LNCaP clone FGC (cell line): ENCODE data around the gene ZFHX3.

Source experiments
- DNase-seq: peaks from one replicate; pipeline ENCODE4 v3.0.0-alpha.2; 2011; ENCODE audit warnings: low read depth
- H3K4me3 ChIP-seq: 2 replicates; pipeline ENCODE4 v1.5.1; 2011; ENCODE audit warnings: mild to moderate bottlenecking, low read depth, low read length, control low read depth
- TF ChIP-seq, protein P1 (sequence below): IDR thresholded peaks from 2 replicates; pipeline ENCODE4 v1.5.1; 2012; ENCODE audit warnings: mild to moderate bottlenecking; ENCODE audit not compliant: control insufficient read depth, insufficient read depth; ENCODE audit errors: extremely low read depth

The ZFHX3 gene

DNA sequence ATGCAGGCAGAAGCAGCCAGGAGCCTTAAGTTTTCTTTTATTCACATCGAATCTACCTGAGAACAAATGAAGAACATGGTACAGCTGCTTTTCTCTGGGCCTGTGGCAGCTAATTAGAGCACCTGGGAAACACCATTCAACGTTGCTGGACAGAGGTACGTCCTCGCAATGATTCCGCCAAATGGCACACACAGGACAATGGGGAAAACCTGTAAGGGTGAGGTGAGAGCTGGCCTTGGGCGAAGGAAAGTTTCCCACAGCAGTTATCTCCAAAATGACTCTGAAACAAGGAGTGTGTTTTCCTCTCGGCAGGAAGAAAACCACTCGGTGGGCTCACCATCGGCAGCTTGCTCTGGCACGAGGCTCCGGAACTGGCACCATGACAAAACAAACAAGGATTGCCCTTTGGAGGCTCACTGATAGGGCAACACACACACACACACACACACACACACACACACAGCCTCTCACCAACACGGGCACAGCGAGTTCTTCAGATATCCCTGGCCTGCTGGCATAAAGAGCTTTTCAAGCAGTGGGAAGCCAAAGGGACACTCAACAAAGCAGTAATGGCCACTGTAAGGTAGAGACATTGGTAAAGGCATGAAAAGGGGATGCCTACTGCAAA, 73.7 kb downstream of the ZFHX3 start:
- no peak for DNase-seq
- TF ChIP-seq, protein P1, sequence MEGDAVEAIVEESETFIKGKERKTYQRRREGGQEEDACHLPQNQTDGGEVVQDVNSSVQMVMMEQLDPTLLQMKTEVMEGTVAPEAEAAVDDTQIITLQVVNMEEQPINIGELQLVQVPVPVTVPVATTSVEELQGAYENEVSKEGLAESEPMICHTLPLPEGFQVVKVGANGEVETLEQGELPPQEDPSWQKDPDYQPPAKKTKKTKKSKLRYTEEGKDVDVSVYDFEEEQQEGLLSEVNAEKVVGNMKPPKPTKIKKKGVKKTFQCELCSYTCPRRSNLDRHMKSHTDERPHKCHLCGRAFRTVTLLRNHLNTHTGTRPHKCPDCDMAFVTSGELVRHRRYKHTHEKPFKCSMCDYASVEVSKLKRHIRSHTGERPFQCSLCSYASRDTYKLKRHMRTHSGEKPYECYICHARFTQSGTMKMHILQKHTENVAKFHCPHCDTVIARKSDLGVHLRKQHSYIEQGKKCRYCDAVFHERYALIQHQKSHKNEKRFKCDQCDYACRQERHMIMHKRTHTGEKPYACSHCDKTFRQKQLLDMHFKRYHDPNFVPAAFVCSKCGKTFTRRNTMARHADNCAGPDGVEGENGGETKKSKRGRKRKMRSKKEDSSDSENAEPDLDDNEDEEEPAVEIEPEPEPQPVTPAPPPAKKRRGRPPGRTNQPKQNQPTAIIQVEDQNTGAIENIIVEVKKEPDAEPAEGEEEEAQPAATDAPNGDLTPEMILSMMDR = no peak
- no peak overlapping the region for H3K4me3 ChIP-seq

DNA sequence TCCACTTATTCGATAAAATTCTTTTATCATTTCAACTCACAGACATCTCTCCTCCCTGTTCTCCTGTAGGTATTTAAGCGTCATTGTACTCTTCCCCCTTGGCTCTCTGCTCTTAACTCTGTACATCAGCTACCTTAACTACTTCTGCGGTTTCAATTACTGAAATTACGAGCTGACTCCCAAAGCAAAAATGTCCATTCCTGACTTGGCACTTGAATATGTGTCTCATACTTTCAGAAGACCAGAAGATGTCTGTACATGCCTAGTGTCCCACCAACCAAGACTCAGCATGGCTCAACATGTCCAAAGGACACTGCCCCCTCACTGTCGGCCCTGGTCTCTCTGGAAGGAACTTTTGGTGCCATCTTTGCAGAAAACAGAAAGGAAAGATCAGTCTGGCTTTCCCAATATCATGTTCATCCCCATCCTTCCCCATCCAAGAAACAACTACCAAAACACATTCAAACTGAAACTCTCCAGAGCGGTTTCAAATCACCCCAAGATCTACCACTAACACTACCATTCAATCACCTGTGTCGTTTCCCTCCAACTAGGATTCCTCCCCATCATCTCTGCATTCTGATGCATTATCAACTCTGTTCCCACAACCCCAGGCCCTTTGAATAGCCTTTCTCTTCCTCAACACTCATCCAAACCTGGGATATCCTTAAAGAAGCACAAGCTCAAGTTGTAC, 74.9 kb downstream of the ZFHX3 start:
- DNase-seq = no peak
- TF ChIP-seq, protein P1 = no peak
- no peak overlapping the region for H3K4me3 ChIP-seq

DNA sequence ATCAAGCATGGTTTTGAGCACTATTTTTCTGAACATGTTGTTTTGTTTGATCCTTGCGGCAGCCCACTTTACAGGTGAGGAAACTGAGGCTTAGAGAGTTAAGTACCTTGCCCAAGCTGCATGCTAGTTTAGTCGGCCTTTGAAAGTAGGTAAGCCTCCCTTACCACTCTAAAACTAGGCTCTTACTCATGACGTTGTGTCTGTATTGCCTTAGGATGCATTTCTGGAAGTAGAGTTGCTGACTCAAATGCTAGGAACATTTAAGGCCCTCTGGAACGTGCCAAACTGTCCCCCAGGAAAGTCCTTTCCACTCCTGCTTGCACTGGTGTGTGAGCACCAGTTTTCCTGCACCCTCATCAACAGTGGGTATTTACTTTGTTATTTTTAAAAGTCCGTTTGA, 76.6 kb downstream of the ZFHX3 start:
- TF ChIP-seq, protein P1 = no peak
- H3K4me3 ChIP-seq = no peak overlapping the region
- no peak for DNase-seq

DNA sequence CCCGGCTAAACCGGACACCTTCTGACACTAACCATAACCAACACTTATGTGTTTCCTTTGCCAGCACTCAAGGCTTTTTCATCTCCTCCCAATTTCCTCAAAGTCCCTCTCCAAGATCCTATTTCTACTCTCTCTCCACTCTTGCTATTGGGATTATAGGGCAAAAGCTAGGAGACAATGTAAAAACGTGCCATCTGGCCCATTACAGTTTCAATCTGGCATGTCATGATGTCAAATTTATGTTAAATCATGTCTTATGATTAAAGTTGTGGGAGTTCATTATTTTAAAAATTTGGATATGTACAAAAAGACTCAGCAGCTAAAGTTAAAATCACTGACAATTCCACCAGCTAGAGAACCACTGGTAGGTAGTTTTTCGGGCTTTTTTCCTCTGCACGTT, 77.3 kb downstream of the ZFHX3 start:
- TF ChIP-seq, protein P1 = no peak
- no peak overlapping the region for H3K4me3 ChIP-seq
- DNase-seq = no peak

DNA sequence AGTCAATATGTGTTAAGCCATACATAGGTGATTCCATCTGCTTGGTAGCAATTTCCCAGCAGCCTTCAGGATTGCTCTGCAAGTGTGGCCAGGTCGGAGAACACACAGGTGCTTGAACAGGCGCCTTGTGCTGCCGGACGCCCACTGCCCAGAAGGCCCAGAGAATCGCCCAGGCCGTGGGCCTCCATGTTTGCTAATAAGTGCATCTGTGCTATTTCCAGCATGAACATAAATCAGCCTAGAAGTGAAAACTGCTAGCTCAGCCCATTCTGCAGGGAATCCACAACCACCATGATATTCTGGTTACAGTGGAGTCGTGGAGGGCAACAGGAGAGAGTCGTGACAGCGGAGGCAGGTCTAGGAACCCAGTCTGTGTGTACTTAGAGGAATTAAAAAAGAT, 78.1 kb downstream of the ZFHX3 start:
- TF ChIP-seq, protein P1 = no peak
- DNase-seq = no peak
- H3K4me3 ChIP-seq = no peak overlapping the region

DNA sequence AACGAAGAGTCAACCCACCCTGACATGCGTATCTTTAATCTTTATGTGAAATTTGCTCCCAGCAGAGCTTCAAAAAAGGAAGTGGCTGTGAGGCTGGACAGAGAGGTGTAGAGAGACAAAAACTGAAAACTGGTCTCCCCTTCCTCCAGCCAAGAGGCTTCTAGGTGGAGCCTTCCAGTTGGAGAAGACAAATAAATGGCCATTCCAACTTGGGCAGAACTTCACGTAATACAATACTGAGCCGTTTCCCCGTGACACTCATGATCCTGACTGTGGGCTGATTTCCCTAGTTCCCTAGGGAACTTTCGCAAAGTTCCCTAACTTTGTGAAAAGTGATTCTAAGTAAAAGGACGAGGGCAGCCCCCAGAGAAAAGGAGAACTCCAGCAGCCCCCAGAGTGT, 78.8 kb downstream of the ZFHX3 start:
- no peak overlapping the region for H3K4me3 ChIP-seq
- no peak for DNase-seq

More for the DNA sequence above, 78.8 kb downstream of the ZFHX3 start:
- TF ChIP-seq, protein P1 = no peak
